Stomach (tissue), 4 donors: ENCODE data around the gene NUMB.

Experiments used
- EP300 ChIP-seq: sonication (generic); formaldehyde crosslinking; IDR thresholded peaks from one replicate; pipeline ENCODE4 v1.6.1; 2017; ENCODE audit warnings: antibody characterized with exemption
- POLR2A ChIP-seq, 4 donors: fragments of 450-650 bp; IDR thresholded peaks; one replicate each; pipeline ENCODE4 v1.6.1; 2016; ENCODE audit warnings: antibody characterized with exemption in 4 of 4, control low read depth in 2 of 4, mild to moderate bottlenecking in 1 of 4, moderate library complexity in 1 of 4
- TF ChIP-seq, protein P1 (sequence below), 7 experiments: fragments of 450-650 bp in 4 of 7; fragments of 200-600 bp in 3 of 7; sonication (generic) in 3 of 7; IDR thresholded peaks; one replicate each; pipeline ENCODE4 v1.5.1; 2016 to 2019; ENCODE audit warnings: antibody characterized with exemption in 7 of 7, control low read depth in 2 of 7, mild to moderate bottlenecking in 1 of 7

DNA sequence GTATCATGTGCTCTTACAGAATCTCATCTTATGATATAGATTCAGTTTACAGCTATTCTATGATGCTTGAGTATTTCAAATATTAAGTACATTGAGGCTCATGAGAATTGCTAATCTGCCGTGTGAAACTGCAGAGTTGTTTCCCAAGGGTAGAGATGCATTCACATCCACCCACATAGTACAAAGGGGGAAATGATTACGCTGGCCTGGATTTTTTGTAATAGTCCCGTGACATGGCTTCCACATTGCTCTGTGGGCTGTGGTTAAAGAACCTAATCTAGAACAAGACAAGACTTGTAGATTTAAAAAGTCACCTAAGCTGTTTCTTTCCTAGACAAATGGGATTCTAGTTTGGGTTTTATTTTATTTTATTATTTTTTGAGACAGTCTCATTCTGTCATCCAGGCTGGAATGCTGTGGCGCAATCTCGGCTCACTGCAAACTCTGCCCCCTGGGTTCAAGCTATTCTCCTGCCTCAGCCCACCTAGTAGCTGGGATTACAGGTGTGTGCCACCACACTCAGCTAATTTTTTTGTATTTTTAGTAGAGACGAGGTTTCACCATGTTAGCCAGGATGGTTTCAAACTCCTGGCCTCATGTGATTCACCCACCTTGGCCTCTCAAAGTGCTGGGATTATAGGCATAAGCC, 19.4 kb upstream of the NUMB start:
- TF ChIP-seq, protein P1, sequence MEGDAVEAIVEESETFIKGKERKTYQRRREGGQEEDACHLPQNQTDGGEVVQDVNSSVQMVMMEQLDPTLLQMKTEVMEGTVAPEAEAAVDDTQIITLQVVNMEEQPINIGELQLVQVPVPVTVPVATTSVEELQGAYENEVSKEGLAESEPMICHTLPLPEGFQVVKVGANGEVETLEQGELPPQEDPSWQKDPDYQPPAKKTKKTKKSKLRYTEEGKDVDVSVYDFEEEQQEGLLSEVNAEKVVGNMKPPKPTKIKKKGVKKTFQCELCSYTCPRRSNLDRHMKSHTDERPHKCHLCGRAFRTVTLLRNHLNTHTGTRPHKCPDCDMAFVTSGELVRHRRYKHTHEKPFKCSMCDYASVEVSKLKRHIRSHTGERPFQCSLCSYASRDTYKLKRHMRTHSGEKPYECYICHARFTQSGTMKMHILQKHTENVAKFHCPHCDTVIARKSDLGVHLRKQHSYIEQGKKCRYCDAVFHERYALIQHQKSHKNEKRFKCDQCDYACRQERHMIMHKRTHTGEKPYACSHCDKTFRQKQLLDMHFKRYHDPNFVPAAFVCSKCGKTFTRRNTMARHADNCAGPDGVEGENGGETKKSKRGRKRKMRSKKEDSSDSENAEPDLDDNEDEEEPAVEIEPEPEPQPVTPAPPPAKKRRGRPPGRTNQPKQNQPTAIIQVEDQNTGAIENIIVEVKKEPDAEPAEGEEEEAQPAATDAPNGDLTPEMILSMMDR (IDR thresholded peaks at IDR 0.05): no peak
- TF ChIP-seq POLR2A (IDR thresholded peaks at IDR 0.05) (no peak), EP300 (no peak)
